ENCODE measurements around the gene ROR2.

DNA sequence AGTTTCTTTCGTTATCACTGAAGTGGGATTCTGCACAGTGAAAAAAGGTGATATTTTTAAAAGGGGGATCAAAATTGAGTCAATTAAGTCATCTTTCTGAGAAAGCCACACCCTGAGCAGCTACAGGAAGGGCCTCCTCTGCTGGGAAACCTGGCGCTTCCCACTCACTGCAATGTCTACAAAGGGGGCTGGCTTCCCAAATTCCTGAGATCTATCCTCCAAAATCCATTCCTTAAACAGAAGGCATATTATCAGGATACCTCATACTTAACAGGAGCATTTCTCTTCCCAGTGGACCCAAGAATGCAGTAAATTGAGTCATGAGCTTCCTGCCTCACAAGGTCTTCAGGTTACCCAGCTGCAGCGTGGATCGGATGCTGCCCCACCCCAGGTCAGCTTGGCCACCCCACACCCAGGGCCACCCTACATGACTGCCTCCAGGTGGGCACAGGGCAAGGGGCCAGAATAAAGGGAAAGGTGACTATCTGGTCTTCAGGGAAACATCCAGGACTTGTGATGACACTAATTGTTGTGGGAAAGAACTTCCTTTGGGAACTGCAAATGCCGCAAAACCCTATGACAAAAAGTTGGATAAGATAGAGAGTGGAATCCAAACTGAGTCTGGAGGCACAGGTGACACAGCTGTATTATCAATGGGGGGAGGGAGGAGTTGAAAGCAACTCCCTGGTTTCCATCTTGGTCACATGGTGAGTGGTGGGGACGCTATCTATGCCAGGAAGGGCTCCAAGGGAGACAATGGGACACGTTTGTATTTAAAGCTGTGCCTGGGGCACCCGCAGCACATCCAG is 42.3 kb downstream of the ROR2 start:
- TF ChIP-seq POLR2A (IDR thresholded peaks at IDR 0.05) = no peak
- TF ChIP-seq, protein P1, sequence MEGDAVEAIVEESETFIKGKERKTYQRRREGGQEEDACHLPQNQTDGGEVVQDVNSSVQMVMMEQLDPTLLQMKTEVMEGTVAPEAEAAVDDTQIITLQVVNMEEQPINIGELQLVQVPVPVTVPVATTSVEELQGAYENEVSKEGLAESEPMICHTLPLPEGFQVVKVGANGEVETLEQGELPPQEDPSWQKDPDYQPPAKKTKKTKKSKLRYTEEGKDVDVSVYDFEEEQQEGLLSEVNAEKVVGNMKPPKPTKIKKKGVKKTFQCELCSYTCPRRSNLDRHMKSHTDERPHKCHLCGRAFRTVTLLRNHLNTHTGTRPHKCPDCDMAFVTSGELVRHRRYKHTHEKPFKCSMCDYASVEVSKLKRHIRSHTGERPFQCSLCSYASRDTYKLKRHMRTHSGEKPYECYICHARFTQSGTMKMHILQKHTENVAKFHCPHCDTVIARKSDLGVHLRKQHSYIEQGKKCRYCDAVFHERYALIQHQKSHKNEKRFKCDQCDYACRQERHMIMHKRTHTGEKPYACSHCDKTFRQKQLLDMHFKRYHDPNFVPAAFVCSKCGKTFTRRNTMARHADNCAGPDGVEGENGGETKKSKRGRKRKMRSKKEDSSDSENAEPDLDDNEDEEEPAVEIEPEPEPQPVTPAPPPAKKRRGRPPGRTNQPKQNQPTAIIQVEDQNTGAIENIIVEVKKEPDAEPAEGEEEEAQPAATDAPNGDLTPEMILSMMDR (IDR thresholded peaks at IDR 0.05) = no peak
